ENCODE measurements around the gene NDUFB4. TPM values are rescaled to one million over a fixed set of nuclear protein-coding genes. Genes with fewer than 3 reads are reported as not detected.

NDUFB4 gene
- total RNA-seq, 1 experiment from 2014 or later: 174 TPM

DNA sequence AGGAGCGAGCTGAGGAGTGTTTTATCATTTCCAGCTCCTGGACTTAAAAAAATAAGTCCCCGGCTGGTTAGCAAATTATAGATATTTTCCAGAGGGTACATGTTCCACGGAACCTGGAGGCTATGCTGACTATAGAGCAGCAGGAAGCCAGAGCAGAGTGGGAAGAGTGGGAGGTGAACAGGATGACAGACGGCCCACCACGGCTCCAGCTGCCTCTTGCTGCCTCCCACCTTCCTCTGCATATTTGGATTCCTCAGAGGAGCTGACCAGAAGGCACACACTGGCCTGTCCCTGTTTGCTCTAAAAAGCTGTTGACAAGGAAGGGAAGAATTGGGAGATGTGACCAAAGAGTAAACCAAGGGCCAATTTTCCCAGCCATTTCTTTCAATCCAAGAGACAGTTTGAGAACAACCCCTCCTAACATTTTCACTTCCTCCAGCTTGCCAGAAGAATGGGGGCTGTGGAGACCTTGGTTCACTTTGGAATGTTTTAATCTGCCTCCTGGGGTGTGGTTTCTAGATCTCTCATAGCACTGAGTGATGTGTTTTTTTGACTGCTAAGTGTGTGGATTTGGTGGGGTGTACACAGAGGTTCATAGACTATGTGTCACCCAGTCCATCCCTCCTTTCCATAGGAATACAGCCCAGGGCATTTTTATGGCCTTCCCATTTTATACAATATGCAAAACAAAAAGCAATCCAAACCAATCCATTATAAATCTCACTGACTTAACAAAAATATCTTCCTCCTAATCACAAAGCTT lies 49.1 kb downstream of the NDUFB4 start:
- TF ChIP-seq ZNF121 (CRISPR knock-in tag; IDR thresholded peaks at IDR 0.05) (0 out of 2 replicates have a peak, but pooled peaks have one; percentile 15), PRRX2 (CRISPR knock-in tag; IDR thresholded peaks at IDR 0.05) (no peak)
- POLR2A ChIA-PET: no interaction called here
- H3K4me1 Mint-ChIP-seq: peaks cover 11% of the 10 kb centered on the region
- ATAC-seq (no peak), DNase-seq (ENCODE audit: low spot score) (no peak)
- H3K4me3 Mint-ChIP-seq: no peak overlapping the region
- H3K9me3 Mint-ChIP-seq: no peaks in the 10 kb centered on the region
- CTCF ChIA-PET: interaction anchor here (0.6 to 1.3 kb wide), 2 partner anchors 11 to 140 kb away, joined by 3 read pairs; no protein-coding TSS in a partner anchor
- H3K36me3 Mint-ChIP-seq: no peaks in the 10 kb centered on the region
- no peak overlapping the region for H3K27ac Mint-ChIP-seq
- no peaks in the 10 kb centered on the region for H3K27me3 Mint-ChIP-seq (ENCODE audit: low read depth)

DNA sequence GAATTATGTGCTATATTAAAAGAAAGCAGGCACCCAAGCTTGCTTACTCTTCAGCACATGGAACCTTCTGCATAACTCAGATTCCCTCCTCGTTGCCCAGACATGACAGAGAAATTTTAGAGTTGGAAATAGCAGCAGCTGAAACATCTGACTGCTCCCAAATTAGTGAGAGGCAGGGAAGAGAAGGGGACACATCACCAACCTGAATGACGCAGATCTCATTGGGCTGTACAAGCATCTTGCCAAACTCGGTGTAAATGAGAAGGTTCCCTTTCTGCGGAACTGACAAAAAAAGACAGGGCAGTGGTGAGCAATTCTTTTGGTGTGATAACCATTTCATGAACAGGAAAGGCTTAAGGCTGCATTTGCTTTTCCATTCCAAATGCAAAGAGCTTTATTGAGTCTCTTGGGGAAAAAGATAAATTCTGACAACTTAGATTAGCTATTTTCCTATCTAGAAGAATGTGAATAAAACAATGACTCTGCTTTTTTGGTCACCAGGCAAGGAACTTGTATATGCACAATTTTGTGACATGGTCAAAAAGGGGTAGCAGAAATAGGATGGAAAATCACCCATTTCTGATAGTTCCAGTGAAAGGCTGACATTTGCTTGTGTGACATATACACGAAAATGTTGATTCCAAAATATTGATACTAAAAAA lies 50.8 kb downstream of the NDUFB4 start:
- CTCF ChIA-PET: interaction anchor here (1.0 to 1.3 kb wide), 2 partner anchors 12 to 148 kb away, joined by 3 read pairs; no protein-coding TSS in a partner anchor
- Mint-ChIP-seq H3K27me3 (ENCODE audit: low read depth) (no peaks in the 10 kb centered on the region), H3K4me1 (peaks cover 11% of the 10 kb centered on the region), H3K27ac (no peak overlapping the region), H3K36me3 (no peaks in the 10 kb centered on the region), H3K4me3 (no peak overlapping the region), H3K9me3 (no peaks in the 10 kb centered on the region)
- no peak for DNase-seq (ENCODE audit: low spot score)
- POLR2A ChIA-PET: interaction anchor here (0.6 kb wide), 1 partner anchor 196 kb away, joined by 4 read pairs; no protein-coding TSS in a partner anchor
- no peak for ATAC-seq
- TF ChIP-seq NFYB (CRISPR knock-in tag; conservative IDR thresholded peaks at IDR 0.05; ENCODE audit: low read depth): no peak
- no peak for TF ChIP-seq SMAD3 (CRISPR knock-in tag; IDR thresholded peaks at IDR 0.05; ENCODE audit: borderline replicate concordance)
- TF ChIP-seq ZNF232 (CRISPR knock-in tag; IDR thresholded peaks at IDR 0.05): no peak
- no peak for TF ChIP-seq ERG (CRISPR knock-in tag; IDR thresholded peaks at IDR 0.05)
- no peak for TF ChIP-seq KAT7 (CRISPR knock-in tag; IDR thresholded peaks at IDR 0.05; ENCODE audit: borderline replicate concordance)
- TF ChIP-seq NR2C2 (CRISPR knock-in tag; IDR thresholded peaks at IDR 0.05): no peak
- TF ChIP-seq CBFB (CRISPR knock-in tag; IDR thresholded peaks at IDR 0.05; ENCODE audit: low read depth): no peak
- TF ChIP-seq ARID4B (CRISPR knock-in tag; IDR thresholded peaks at IDR 0.05; ENCODE audit: borderline replicate concordance): no peak
- no peak for TF ChIP-seq ZNF532 (CRISPR knock-in tag; IDR thresholded peaks at IDR 0.05; ENCODE audit: borderline replicate concordance)
- TF ChIP-seq, protein P1, sequence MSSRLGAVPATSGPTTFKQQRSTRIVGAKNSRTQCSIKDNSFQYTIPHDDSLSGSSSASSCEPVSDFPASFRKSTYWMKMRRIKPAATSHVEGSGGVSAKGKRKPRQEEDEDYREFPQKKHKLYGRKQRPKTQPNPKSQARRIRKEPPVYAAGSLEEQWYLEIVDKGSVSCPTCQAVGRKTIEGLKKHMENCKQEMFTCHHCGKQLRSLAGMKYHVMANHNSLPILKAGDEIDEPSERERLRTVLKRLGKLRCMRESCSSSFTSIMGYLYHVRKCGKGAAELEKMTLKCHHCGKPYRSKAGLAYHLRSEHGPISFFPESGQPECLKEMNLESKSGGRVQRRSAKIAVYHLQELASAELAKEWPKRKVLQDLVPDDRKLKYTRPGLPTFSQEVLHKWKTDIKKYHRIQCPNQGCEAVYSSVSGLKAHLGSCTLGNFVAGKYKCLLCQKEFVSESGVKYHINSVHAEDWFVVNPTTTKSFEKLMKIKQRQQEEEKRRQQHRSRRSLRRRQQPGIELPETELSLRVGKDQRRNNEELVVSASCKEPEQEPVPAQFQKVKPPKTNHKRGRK (CRISPR knock-in tag; IDR thresholded peaks at IDR 0.05; ENCODE audit: borderline replicate concordance): no peak
- no peak for TF ChIP-seq MXD4 (CRISPR knock-in tag; IDR thresholded peaks at IDR 0.05; ENCODE audit: borderline replicate concordance)
- TF ChIP-seq, protein P2, sequence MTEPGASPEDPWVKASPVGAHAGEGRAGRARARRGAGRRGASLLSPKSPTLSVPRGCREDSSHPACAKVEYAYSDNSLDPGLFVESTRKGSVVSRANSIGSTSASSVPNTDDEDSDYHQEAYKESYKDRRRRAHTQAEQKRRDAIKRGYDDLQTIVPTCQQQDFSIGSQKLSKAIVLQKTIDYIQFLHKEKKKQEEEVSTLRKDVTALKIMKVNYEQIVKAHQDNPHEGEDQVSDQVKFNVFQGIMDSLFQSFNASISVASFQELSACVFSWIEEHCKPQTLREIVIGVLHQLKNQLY (CRISPR knock-in tag; IDR thresholded peaks at IDR 0.05): no peak
- TF ChIP-seq, protein P3, sequence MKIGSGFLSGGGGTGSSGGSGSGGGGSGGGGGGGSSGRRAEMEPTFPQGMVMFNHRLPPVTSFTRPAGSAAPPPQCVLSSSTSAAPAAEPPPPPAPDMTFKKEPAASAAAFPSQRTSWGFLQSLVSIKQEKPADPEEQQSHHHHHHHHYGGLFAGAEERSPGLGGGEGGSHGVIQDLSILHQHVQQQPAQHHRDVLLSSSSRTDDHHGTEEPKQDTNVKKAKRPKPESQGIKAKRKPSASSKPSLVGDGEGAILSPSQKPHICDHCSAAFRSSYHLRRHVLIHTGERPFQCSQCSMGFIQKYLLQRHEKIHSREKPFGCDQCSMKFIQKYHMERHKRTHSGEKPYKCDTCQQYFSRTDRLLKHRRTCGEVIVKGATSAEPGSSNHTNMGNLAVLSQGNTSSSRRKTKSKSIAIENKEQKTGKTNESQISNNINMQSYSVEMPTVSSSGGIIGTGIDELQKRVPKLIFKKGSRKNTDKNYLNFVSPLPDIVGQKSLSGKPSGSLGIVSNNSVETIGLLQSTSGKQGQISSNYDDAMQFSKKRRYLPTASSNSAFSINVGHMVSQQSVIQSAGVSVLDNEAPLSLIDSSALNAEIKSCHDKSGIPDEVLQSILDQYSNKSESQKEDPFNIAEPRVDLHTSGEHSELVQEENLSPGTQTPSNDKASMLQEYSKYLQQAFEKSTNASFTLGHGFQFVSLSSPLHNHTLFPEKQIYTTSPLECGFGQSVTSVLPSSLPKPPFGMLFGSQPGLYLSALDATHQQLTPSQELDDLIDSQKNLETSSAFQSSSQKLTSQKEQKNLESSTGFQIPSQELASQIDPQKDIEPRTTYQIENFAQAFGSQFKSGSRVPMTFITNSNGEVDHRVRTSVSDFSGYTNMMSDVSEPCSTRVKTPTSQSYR (CRISPR knock-in tag; IDR thresholded peaks at IDR 0.05): no peak
- TF ChIP-seq FOXJ3 (CRISPR knock-in tag; IDR thresholded peaks at IDR 0.05; ENCODE audit: borderline replicate concordance): no peak
